ENCODE measurements around the gene NT5M.

NT5M gene

DNA sequence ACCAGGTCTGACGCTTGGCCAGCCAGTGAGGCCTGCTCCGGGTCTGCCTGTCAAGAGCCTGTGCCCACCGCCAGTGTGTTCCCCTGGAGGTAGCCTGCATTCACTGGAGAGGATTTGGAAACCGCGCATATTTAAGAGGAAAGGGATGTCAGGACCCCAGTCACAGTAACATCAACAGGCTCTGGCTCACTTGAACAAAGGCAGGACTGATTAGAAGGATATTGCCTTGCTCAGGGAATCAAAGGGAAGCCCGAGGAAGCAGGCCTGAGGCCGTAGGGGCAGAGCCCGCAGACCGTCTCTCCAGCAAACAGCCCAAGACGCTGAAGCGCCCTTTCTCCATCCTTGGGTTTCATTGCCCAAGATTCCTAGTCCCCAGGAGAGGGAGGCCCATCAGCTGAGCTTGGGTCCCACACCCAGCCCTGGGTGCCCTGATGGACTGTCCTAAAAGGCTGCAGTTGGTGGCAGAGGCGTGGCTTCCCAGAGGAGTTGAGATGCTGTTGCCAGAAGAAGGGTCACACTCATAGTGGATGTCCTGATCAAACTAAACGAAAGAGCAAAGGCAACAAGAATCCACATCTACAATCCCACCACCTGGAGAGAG is 23.2 kb downstream of the NT5M start:
- no peak for DNase-seq

DNA sequence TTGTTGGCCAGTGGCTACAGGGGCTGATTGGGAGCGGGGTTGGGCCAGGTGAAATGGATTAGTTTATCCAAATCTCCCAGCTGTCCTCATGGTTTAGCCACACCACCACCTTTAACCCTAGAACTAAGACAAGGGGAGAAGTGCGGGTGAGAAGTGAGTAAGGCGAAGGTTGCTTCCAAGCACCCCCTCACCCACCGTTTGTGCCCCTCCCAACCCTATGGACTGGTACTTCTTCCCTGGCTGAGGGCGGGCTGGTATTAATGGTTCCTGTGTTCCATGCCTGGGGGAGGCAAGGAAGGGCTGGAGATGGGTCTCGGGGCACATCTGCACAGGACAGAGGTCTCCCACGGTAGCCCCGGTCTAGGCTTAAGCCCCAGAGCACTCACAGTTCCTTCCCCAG is 25.1 kb downstream of the NT5M start:
- in situ Hi-C loops (cut with MboI; ENCODE audit: low pct_unique_long_range_greater_than_20kb, low sequenced_read_pairs), result no loop called here

More for the DNA sequence above, 23.2 kb downstream of the NT5M start:
- in situ Hi-C loops (cut with MboI; ENCODE audit: low pct_unique_long_range_greater_than_20kb, low sequenced_read_pairs), result no loop called here

DNA sequence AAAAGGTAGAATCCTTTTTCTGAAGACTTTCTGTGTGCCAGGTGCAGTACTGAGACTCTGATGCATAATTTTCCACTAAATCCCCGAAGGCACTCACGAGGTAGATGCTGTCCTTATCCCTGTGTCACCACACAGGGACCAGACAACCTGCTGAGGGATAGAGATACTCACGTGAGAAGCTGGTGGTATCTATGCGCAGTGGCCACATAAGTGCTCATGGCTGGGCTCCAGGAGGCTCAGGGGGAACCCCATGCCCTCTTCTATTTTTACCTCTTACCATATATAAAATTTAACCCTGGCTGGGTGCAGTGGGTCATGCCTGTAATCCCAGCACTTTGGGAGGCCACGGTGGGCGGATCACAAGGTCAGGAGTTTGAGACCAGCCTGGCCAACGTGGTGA is 38.3 kb downstream of the NT5M start:
- DNase-seq, result no peak
- in situ Hi-C loops (cut with MboI; ENCODE audit: low pct_unique_long_range_greater_than_20kb, low sequenced_read_pairs), result no loop called here

More for the DNA sequence above, 25.1 kb downstream of the NT5M start:
- DNase-seq, result no peak

DNA sequence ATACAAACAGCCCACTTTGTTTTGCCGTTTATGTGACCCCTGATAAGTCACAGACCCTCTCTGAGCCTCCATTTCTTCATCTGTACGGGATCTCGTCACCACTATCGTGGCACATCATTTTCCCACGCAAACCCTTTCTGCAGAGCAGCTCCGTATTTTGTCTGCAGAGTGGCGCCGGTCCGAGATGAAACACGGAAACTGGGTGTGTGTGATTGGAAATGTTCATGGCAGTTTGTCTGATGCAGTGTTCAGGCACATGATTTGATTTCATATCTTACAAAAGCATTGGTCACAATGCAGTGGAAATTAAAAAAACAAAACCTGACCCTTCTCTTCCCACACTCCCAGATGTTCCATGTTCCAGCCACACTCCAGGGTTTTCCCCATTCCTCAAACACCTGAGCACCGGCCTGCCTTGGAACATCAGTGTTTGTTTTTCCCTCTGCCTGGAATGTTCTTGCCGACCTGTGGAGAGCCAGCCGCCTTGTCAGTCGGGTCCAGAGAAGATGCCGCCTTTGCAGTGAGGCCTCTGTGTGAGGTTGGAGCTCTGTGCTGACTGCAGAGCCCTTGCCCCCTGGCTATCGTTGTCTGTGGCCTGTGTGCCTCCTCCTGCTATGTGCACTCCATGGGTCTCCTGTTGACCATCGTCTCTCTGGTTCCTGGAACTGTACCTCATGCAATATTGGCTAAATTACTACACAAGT is 39.2 kb downstream of the NT5M start:
- no peak for DNase-seq
- in situ Hi-C loops (cut with MboI; ENCODE audit: low pct_unique_long_range_greater_than_20kb, low sequenced_read_pairs), result no loop called here

DNA sequence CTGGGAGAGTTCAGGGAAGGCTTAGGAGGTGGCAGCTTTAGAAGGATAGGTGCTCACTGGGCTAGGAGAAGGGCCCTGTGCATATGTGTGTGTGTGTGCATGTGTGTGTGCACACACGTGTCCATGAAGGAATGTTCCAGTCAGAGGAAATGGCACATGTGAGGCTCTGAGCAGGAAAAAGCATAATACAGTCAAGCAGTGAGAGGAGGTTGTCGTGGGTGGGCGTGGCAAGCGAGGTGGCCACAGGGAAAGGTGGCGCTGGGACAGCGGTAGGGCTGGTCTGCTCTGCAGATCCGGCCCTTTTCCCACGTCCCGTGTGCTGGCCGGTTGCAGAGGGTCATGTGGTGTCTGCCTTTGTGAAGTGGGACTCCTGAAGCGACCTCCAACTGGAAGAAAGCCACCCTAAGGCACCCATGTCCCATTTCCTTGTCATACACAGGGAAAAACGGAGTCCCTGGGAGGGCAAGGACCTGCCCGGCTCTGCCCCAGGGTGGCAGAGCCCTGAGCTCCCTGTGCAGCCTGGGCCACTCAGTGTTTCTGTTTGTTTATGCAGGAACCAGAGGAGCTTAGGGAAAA is 40.1 kb downstream of the NT5M start:
- in situ Hi-C loops (cut with MboI; ENCODE audit: low pct_unique_long_range_greater_than_20kb, low sequenced_read_pairs), result no loop called here
- no peak for DNase-seq

DNA sequence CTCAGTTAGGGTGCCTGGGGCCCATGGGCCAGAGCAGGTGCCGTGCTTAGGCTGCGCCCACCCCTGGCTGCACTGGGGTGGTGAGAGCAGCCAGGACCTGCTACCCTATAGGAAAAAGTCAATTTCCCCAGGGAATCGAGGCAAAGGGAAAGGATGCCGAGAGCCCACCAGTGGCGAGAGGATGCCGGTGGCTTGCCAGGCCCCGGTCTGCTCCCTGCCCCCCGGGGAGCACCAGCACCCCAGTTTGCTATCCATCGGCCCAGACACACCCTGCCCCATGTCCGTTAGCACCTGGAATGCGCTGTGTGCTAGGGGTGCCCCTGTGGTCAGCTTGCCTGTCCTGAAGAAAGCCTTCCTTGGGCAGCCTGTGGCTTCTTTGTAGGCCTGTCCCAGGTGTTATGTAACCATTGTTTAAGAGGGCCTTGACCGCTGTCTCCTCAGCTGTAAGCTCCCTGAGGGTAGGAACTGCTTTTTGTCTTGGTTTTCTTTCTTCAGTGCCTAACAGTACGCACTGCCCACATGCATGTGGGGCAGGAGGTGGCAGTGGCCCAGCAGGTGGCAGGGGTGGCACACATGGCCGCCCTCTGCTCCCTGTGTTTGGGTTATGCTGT is 40.8 kb downstream of the NT5M start:
- DNase-seq, result no peak
- in situ Hi-C loops (cut with MboI; ENCODE audit: low pct_unique_long_range_greater_than_20kb, low sequenced_read_pairs), result no loop called here

DNA sequence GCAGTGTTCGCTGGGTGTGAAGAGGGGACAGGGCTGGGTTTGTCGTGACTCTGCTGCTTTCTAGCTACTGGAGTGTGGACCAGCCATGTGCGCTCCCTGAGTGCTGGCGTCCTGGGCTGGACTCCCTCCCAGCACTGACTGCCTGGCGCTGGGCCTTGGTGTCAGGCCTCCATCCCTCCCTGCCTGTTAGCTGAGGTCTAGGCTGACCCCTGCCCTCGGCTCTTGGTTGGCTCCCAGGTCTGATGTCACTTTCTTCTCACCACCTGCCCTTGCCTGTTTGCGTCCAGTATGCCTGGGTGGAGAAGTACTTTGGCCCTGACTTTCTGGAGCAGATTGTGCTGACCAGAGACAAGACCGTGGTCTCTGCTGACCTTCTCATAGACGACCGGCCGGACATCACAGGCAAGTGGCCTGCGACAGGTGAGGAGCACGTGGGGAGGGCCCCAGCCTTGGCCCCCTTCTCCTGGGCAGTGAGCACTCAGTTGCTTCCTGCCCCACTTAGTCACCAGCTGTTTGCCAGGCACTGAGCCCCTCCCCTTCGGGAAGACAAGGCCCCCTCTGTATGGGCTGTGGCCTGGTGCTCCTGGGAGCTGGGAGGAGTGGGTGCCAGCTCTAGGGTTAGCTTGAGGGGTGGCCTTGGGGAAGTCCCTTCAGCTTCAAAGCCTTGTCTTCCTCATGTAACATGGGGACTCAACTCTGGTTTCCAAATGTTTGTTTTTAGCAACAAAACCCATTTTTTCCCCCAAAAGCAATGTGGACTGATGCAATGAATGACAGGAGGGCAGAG is 41.5 kb downstream of the NT5M start:
- DNase-seq, result no peak
- in situ Hi-C loops (cut with MboI; ENCODE audit: low pct_unique_long_range_greater_than_20kb, low sequenced_read_pairs), result no loop called here

DNA sequence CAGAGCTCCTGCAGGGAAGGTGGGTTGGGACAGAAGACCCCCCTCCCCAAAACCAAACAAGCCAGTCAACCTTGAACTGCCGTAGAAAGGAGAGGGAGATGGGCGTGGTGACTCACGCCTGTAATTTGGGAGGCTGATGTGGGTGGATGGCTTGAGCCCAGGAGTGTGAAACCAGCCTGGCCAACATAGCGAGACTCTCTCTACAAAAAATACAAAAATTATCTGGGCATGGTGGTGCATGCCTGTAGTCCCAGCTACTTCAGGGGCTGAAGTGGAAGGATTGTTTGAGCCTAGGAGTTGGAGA is 42.1 kb downstream of the NT5M start:
- DNase-seq, result no peak
- in situ Hi-C loops (cut with MboI; ENCODE audit: low pct_unique_long_range_greater_than_20kb, low sequenced_read_pairs), result no loop called here

DNA sequence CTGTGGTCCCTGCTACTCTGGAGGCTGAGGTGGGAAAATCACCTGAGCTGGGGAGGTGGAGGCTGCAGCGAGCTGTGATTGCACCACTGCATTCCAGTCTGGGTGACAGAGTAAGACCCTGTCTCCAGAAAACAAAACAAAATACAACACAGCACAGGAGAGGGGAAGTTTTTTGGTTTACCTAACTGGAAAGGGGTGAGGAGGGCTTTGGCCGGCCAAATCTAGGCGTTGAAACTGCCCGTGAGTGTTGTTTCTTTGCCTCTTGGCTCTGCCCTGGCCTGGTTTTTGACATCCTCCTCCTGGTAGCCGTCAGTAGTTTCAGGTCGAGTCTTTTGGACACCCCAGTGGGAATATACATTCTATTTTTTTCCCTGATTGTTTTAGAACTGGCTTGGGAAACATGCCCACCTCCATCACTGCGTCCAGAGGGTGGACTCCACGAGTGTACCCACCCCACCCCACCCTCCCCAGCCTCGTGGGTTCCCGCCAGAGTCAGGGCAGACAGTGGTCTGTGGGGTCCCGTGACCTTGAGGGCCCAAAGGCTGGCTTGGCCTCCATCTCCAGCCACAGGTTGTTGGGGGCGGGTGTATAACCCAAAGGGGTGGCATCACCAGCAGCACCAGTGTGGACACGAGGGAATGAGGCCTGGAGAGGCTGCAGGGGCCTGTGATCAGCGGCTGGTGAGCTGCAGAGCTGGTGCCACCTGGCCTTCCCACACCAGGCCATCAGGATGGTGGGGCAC is 42.7 kb downstream of the NT5M start:
- no peak for DNase-seq
- in situ Hi-C loops (cut with MboI; ENCODE audit: low pct_unique_long_range_greater_than_20kb, low sequenced_read_pairs), result no loop called here

DNA sequence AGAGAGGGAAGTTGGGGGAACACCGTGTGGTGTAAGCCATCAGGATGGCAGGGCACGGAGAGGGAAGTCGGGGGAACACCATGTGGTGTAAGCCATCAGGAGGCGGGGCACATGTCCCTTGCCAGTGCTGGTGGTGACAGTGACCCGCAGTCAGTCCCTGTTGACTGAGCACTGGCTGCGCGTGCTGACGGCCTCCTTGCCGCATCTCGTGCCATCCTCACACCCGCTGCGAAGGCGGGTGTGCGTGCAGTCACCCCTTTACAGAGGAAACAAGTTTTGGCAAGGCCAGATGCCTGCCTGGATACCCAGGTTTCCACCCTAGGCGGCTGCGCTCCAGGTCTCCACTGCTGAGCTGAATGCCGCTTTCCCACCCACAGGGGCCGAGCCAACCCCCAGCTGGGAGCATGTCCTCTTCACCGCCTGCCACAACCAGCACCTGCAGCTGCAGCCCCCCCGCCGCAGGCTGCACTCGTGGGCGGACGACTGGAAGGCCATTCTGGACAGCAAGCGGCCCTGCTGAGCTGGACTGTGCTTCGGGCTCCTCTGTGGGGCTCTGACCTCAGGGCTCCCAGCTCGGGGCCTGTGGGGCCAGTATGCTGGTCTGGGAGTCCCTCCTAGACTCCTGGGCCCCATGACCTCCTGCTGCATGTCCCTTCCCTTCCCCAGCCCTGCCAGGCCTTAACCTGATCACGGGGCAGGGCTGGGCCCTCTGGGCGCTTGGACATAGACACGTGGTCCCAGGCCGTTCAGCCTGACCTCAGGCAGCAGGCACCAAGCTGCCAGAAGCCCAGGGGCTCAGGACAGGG is 43.5 kb downstream of the NT5M start:
- DNase-seq, result no peak
- in situ Hi-C loops (cut with MboI; ENCODE audit: low pct_unique_long_range_greater_than_20kb, low sequenced_read_pairs), result no loop called here

DNA sequence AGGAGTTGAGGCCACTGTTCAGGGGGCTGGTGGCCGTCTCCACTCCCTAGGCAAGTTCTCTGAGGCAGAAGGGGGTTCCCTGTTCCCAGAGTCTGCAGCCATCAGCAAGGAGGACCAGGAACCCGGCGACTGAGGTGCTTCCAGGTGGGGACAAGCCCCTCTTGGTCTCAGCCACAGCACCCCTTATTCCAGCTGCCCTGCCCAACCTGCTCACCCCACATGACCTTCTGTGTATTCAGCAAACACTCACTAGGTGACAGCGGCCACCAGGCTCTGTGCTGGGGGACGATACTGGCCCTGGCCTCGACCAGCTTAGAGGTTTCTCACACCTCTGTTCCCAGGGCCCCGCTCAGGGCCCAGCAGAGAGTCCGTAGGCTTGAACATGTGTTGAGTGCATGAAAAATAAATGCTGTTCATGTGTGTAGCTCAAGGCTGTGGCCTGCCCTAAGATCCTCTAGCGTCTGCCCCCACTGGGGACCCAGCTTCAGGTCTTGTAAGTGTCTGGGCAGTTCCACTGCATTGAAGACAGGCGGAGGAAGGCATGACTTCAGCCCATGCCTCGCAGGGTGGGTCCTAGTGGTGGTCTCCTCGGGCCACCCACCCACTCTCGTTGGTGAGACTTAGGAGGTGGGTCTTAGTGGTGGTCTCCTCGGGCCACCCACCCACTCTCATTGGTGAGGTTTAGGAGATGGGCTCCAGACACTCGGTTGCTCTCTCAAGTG is 44.2 kb downstream of the NT5M start:
- in situ Hi-C loops (cut with MboI; ENCODE audit: low pct_unique_long_range_greater_than_20kb, low sequenced_read_pairs), result no loop called here
- DNase-seq, result no peak

DNA sequence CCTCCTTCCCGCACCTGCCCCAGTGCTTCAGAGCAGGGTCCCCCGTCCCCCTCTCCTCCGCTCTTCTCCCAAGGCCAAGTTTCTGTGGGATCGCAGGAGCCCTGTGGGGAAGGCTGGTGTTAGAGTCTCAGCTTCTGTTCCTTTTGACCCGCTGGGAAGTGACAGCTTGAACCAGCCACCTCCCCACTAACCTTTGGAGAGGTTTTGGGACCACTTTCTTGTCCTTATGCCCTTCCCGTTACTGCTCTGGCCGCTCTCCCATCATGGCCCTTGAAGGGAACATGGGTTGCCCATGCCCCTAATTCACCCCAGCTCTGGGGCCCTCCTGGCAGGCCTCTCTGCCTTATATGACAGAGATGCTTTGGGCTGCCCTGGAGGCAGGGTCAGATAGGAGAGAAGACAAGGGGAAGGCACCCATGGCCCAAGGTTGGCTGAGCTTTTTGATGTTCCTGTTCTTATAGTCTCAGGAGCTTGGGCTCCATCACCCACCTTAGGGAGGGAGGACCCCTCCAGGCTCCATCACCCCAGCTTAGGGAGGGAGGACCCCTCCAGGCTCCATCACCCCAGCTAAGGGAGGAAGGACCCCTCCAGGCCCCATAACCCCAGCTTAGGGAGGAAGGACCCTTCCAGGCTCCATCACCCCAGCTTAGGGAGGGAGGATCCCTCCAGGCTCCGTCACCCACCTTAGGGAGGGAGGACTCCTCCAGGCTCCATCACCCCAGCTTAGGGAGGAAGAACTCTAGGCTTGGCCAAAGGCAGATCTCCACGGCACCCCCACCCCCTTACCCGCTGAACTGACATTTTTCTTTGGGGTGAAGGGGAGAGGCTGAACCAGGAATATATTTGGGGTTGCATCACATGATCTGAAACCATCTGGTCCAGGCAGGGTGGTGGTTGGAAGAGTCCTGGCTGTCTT is 45.0 kb downstream of the NT5M start:
- no peak for DNase-seq
- in situ Hi-C loops (cut with MboI; ENCODE audit: low pct_unique_long_range_greater_than_20kb, low sequenced_read_pairs), result no loop called here

DNA sequence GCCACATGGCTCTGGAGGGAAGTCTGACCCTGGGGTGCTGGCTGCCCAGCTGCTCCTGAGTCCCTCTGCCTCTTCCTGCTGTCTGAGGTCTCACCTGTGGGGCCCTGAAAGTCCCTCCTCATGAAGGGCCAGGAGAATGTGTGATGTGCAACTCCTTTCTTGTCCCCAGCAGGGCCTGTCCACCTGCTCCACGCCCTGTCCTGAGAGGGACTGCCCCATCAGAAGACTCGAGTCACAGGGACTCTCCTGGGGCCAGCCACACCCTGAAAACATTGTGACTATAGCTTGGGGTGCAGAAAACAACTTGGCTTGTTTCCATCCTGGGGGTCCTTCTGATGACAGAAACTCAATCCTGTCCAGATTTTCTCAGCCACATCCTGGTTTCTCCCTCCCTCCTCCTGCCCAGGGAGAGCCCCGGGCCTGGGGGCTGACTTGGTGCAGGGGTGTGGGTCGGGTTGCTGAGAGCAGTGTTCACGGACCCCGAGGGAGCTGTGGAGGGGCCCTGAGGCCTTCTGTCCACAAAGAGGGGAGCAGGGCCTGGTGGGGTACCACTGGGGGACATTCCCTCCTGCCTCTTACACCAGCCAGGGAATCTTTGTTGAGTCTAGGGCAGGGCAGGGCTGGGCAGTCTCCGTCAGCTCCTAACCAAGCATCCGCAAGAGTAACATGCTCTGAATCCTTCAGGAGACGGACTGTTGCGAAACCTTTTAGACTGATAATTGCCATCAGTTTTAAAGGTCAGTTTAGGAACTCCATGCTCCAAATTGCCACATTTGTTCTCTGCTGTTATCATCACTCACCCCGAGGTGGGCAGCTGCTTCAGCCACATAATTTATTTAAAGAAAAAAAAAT is 45.9 kb downstream of the NT5M start:
- in situ Hi-C loops (cut with MboI; ENCODE audit: low pct_unique_long_range_greater_than_20kb, low sequenced_read_pairs), result no loop called here
- DNase-seq, result no peak

DNA sequence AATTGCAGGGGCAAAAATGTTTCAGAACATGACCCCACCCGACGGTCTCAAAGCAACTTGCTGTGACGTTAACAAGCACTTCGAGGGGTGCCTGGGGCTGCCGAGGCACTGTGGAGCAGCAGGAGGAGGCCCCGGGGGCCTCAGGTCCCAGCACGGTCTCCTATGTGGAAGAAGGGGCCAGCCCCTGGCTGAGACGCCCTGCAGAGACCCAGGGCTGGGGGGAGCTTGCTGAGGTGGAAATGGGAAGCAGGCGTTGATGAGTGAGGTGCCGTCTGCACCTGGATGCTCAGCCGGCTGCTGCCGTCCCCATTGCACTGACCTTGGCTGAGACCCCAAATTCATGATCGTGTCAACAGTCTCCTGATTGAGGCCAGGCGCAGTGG is 46.5 kb downstream of the NT5M start:
- no peak for DNase-seq
- in situ Hi-C loops (cut with MboI; ENCODE audit: low pct_unique_long_range_greater_than_20kb, low sequenced_read_pairs), result loop anchor here (25.0 kb wide), 2 partner anchors 213 to 288 kb away; no protein-coding TSS in a partner anchor

DNA sequence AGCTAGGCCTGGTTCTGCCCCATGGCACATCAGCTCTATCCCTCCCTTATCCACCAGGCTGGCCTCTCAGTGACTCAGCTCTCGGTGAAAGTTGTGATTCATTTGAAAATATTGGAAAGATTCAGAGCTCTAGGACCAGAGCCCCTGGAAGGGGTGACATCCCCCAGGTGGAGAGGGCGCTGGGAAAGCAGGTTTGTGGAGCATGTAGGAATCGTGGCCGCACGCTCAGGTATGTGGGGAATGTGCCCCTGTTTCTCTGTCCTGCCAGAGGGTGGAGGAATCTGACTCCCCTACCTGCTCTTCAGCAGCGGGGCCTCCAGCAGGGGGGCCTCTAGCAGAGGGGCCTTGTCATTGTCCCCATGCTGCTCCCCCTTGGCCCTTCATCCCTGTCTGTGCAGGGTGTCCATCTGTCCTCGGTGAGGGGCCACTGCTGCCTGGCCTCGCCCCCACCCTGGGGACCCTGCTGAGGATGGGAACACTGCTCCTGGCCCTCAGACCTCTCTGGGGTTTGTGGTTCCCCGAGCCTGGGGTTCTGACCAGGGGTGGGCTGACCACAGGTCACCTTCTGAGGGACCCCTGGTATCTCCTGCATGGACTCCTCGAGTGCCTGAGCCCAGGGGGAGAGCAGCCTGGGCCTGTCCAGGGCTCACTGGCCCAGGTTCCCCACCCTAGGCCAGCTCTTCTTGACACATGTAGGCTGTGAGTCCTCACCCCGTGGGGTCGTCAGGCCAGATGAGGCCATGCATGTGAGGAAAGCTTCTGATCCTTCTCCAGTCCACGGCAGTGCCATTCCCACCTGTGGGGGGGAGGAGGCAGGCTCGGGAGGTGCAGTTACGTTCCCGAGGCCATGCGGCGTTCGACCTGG is 47.5 kb downstream of the NT5M start:
- in situ Hi-C loops (cut with MboI; ENCODE audit: low pct_unique_long_range_greater_than_20kb, low sequenced_read_pairs), result loop anchor here (25.0 kb wide), 2 partner anchors 212 to 287 kb away; no protein-coding TSS in a partner anchor
- DNase-seq, result no peak
